Spleen (tissue), 7 donors: Measurements from ENCODE around the gene PLA2G2F.

Experiments used
- POLR2AphosphoS5 ChIP-seq, 3 donors: sonication (generic); formaldehyde crosslinking; IDR thresholded peaks; one replicate each; pipeline ENCODE4 v1.5.1; 2017; ENCODE audit warnings: antibody characterized with exemption in 3 of 3
- TF ChIP-seq, protein P1 (sequence below), 11 experiments: fragments of 200-600 bp in 7 of 11; fragments of 450-650 bp in 4 of 11; sonication (generic) in 4 of 11; IDR thresholded peaks in 8 of 11; conservative IDR thresholded peaks in 3 of 11; 1 replicate in 7 of 11; 2 replicates in 4 of 11; pipeline versions ENCODE4 v1.4.0 to v1.8.0; 2016 to 2021; ENCODE audit warnings: antibody characterized with exemption in 11 of 11, inconsistent platforms in 4 of 11, mild to moderate bottlenecking in 1 of 11
- donor health status: DM: no; HTN: no; CAD: no; lungs with moderate emphysema.
- donor health status: DM: no; HTN: no; CAD: no.
- donor health status: DM: no; HTN: no; CAD: no.

DNA sequence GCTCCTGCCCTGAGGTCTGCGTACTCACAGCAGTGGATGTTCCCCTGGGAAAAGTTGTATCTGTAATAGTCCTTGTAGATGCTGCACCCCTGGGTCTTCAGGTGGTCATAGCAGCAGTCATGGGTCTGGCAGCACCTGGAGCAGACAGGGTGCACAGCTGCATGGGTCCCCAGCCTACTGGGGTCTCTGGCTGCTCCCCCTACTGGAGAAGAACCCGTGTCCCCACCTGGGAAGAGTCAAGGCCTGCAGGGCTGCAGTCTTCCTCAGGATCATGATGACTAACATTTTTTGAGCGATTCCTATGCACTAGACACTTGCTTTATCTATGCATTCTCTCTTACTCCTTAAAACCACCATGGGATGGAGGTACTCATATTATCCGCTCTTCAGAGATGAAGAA lies 23.6 kb upstream of the PLA2G2F start:
- TF ChIP-seq, protein P1, sequence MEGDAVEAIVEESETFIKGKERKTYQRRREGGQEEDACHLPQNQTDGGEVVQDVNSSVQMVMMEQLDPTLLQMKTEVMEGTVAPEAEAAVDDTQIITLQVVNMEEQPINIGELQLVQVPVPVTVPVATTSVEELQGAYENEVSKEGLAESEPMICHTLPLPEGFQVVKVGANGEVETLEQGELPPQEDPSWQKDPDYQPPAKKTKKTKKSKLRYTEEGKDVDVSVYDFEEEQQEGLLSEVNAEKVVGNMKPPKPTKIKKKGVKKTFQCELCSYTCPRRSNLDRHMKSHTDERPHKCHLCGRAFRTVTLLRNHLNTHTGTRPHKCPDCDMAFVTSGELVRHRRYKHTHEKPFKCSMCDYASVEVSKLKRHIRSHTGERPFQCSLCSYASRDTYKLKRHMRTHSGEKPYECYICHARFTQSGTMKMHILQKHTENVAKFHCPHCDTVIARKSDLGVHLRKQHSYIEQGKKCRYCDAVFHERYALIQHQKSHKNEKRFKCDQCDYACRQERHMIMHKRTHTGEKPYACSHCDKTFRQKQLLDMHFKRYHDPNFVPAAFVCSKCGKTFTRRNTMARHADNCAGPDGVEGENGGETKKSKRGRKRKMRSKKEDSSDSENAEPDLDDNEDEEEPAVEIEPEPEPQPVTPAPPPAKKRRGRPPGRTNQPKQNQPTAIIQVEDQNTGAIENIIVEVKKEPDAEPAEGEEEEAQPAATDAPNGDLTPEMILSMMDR (IDR thresholded peaks at IDR 0.05 in 8 of 11, conservative IDR thresholded peaks at IDR 0.05 in 3 of 11), result no peak
- no peak for TF ChIP-seq POLR2AphosphoS5 (IDR thresholded peaks at IDR 0.05)
